Right lobe of liver (tissue), 6 donors: ENCODE measurements around the gene SH3BGRL3. TPM values are rescaled to one million over a fixed set of nuclear protein-coding genes. Genes with fewer than 3 reads are reported as not detected.

Experiments
- ATAC-seq, 4 donors: fragments of 200-7000 bp; cut with Tn5 transposase; one replicate each; pipeline ENCODE4 v1.9.1; 2020; ENCODE audit warnings: mild to moderate bottlenecking in 4 of 4, moderate library complexity in 4 of 4
- DNase-seq, 3 donors: peaks; one replicate each; pipeline ENCODE4 v3.0.0-alpha.2; 2020
- H3K27ac ChIP-seq, 3 donors: fragments of 200-600 bp; one replicate each; pipeline ENCODE4 v1.8.0; 2022
- H3K27me3 ChIP-seq, 2 donors: fragments of 200-600 bp; one replicate each; pipeline ENCODE4 v1.8.0; 2022
- H3K36me3 ChIP-seq, 4 donors: fragments of 200-600 bp; sonication (generic) in 1 of 4; one replicate each; pipeline versions ENCODE4 v1.5.1 to v1.8.0; 2017 to 2022; ENCODE audit warnings: control low read depth in 1 of 4
- H3K4me1 ChIP-seq, 4 donors: fragments of 200-600 bp; sonication (generic) in 1 of 4; one replicate each; pipeline versions ENCODE4 v1.5.1 to v1.8.0; 2017 to 2022; ENCODE audit warnings: control low read depth in 1 of 4
- H3K4me3 ChIP-seq, 3 donors: fragments of 200-600 bp; one replicate each; pipeline ENCODE4 v1.8.0; 2022
- H3K9me3 ChIP-seq, 4 donors: fragments of 200-600 bp; sonication (generic) in 1 of 4; one replicate each; pipeline versions ENCODE4 v1.5.1 to v1.8.0; 2017 to 2022; ENCODE audit warnings: control low read depth in 1 of 4
- CTCF ChIP-seq, 4 donors: fragments of 200-600 bp in 3 of 4; fragments of 450-650 bp in 1 of 4; IDR thresholded peaks; one replicate each; pipeline versions ENCODE4 v1.5.1 to v1.8.0; 2016 to 2022; ENCODE audit warnings: antibody characterized with exemption in 4 of 4, mild to moderate bottlenecking in 2 of 4
- POLR2A ChIP-seq: fragments of 450-650 bp; IDR thresholded peaks from one replicate; pipeline ENCODE4 v1.6.1; 2017; ENCODE audit warnings: antibody characterized with exemption, mild to moderate bottlenecking
- WGBS: methylation state at CpG from one replicate; pipeline ENCODE4 v1.1.6; 2018; ENCODE audit warnings: low coverage, low lambda C conversion rate; ENCODE audit not compliant: insufficient coverage; ENCODE audit errors: missing lambda C conversion rate; 5-methylcytosine and 5-hydroxymethylcytosine counted together
- intact Hi-C, 2 donors: fragments of 100-400 bp; cut with DNase I; formaldehyde crosslinking; loops; one replicate each; pipeline versions ENCODE4 v1.11.2 to v1.14.1; 2022
- total RNA-seq, 6 experiments: library from RNA; depleted of rRNA in 2 of 6; stranded (reverse); fragments of >200 nt in 2 of 6; fragmentation: NEBNext Ultra II Directional in 3 of 6; extraction: Animal tissue kit (Norgen Biotek cat#: 25700) in 3 of 6; gene quantifications; one replicate each; pipeline versions ENCODE4 v1.1.0 to v1.2.4, GENCODE V29; 2016 to 2023
- donor health status: DM: no; HTN: yes; CAD: no.
- donor health status: DM: no; HTN: no; CAD: no.
- donor health status: DM: no; HTN: no; CAD: no.
- donor health status: DM: no; HTN: yes; CAD: no.
- donor health status: DM: no; HTN: yes; CAD: no.

The SH3BGRL3 gene
- total RNA-seq, 6 experiments from 2014 or later, result 26.3 to 61.8 (median 34.9) TPM

- WGBS, result 68% methylated on average over 5 of the region's 5 CpGs
- H3K4me1 ChIP-seq, result no peaks in the 10 kb centered on the region
- no peak for TF ChIP-seq CTCF (IDR thresholded peaks at IDR 0.05)
- no peak for TF ChIP-seq POLR2A
- H3K27me3 ChIP-seq, result no peaks in the 10 kb centered on the region
- no peaks in the 10 kb centered on the region for H3K9me3 ChIP-seq
- no peak overlapping the region for H3K27ac ChIP-seq
- H3K36me3 ChIP-seq, result no peaks in the 10 kb centered on the region
- no peak overlapping the region for H3K4me3 ChIP-seq
- ATAC-seq (no peak), DNase-seq (no peak)
- intact Hi-C loops, result no loop called here
Measured at GRCh38 chr1:26314501-26314900, 34.6 kb downstream of the SH3BGRL3 start.

GRCh38 chr1:26315874-26316850 is 36.3 kb downstream of the SH3BGRL3 start:
- no peaks in the 10 kb centered on the region for H3K36me3 ChIP-seq
- H3K27me3 ChIP-seq, result no peaks in the 10 kb centered on the region
- H3K4me1 ChIP-seq, result no peaks in the 10 kb centered on the region
- no peak overlapping the region for H3K4me3 ChIP-seq
- no peak for ATAC-seq
- TF ChIP-seq POLR2A, result no peak
- TF ChIP-seq CTCF (IDR thresholded peaks at IDR 0.05), result no peak
- no peaks in the 10 kb centered on the region for H3K9me3 ChIP-seq
- H3K27ac ChIP-seq, result no peak overlapping the region
- intact Hi-C loops, result no loop called here
- no peak for DNase-seq
- WGBS, result 66% methylated on average over 4 of the region's 8 CpGs

GRCh38 chr1:26317146-26317545 is 37.3 kb downstream of the SH3BGRL3 start:
- 60% methylated on average over 2 of the region's 2 CpGs for WGBS
- TF ChIP-seq POLR2A (no peak), CTCF (IDR thresholded peaks at IDR 0.05) (no peak)
- H3K27me3 ChIP-seq, result no peaks in the 10 kb centered on the region
- DNase-seq, result no peak
- ATAC-seq, result no peak
- no peaks in the 10 kb centered on the region for H3K9me3 ChIP-seq
- H3K27ac ChIP-seq, result no peak overlapping the region
- intact Hi-C loops, result no loop called here
- no peaks in the 10 kb centered on the region for H3K4me1 ChIP-seq
- H3K4me3 ChIP-seq, result no peak overlapping the region
- no peaks in the 10 kb centered on the region for H3K36me3 ChIP-seq

GRCh38 chr1:26317612-26318337 is 37.9 kb downstream of the SH3BGRL3 start, which contains the start of gene CD52:
Gene CD52 (plus strand): TSS chr1:26317958. CDS start chr1:26318018, 60 bp downstream.
- DNase-seq, result no peak
- 52% methylated on average over 9 of the region's 12 CpGs for WGBS

More at GRCh38 chr1:26317612-26318337, 37.9 kb downstream of the SH3BGRL3 start, which contains the start of gene CD52:
- peak within 1 kb of the TSS; percentile 8 to 22 (median 10) for H3K27ac ChIP-seq
- no peaks in the 10 kb centered on the region for H3K36me3 ChIP-seq
- H3K27me3 ChIP-seq, result no peaks in the 10 kb centered on the region
- no peaks in the 10 kb centered on the region for H3K4me1 ChIP-seq
- no peak for ATAC-seq
- TF ChIP-seq POLR2A (no peak), CTCF (IDR thresholded peaks at IDR 0.05) (no peak)
- no peaks in the 10 kb centered on the region for H3K9me3 ChIP-seq
- intact Hi-C loops, result no loop called here
- H3K4me3 ChIP-seq, result peak within 1 kb of the TSS in 1 of 3 donors; percentile 35
